CD4-positive, alpha-beta T cell treated with Interleukin-17A for 1 hour (primary cell): Measurements from ENCODE around the gene ARF6.
"Not testable (repeated sequence)": the region's sequence is repeated elsewhere in the genome, so short reads cannot be mapped to it uniquely, and the experiment has no call there.

Experiments used
- DNase-seq: peaks from one replicate; pipeline ENCODE4 v3.0.0-alpha.2; 2020

The ARF6 gene

GRCh38 chr14:49879646-49880204, 13.2 kb upstream of the ARF6 start:
- peak; percentile 82 for DNase-seq

- no peak for DNase-seq
These were observed 12.4 kb upstream of the ARF6 start for GRCh38 chr14:49880267-49881064.

- DNase-seq: no peak
These were observed 11.4 kb upstream of the ARF6 start for GRCh38 chr14:49881350-49882001.

GRCh38 chr14:49882826-49883694, 9.8 kb upstream of the ARF6 start:
- no peak for DNase-seq

GRCh38 chr14:49886523-49886922, 6.4 kb upstream of the ARF6 start:
- peak; percentile 35 for DNase-seq

GRCh38 chr14:49888293-49888692, 4.6 kb upstream of the ARF6 start:
- no peak for DNase-seq

- DNase-seq: peak; percentile 71
These were observed 614 bp upstream of the ARF6 start for GRCh38 chr14:49892301-49892635.

GRCh38 chr14:49893309-49894213, 679 bp downstream of the ARF6 start:
- DNase-seq: peak; percentile 81

- DNase-seq: not testable (repeated sequence)
These were observed 1.6 kb downstream of the ARF6 start for GRCh38 chr14:49894214-49895107.

GRCh38 chr14:49895480-49895879, 2.6 kb downstream of the ARF6 start:
- peak; percentile 46 for DNase-seq

GRCh38 chr14:49896272-49896671, 3.4 kb downstream of the ARF6 start:
- not testable (repeated sequence) for DNase-seq

GRCh38 chr14:49896966-49897365, 4.1 kb downstream of the ARF6 start:
- DNase-seq: peak; percentile 29

GRCh38 chr14:49897414-49897813, 4.5 kb downstream of the ARF6 start:
- DNase-seq: no peak

GRCh38 chr14:49897965-49898364, 5.1 kb downstream of the ARF6 start:
- no peak for DNase-seq

- peak; percentile 16 for DNase-seq
These were observed 5.6 kb downstream of the ARF6 start for GRCh38 chr14:49898485-49898884.

GRCh38 chr14:49900973-49901372, 8.1 kb downstream of the ARF6 start:
- no peak for DNase-seq

GRCh38 chr14:49902679-49903246, 9.9 kb downstream of the ARF6 start:
- peak; percentile 18 for DNase-seq

- no peak for DNase-seq
These were observed 11.4 kb downstream of the ARF6 start for GRCh38 chr14:49904270-49904669.

GRCh38 chr14:49905989-49906388, 13.1 kb downstream of the ARF6 start:
- DNase-seq: no peak

GRCh38 chr14:49907186-49907585, 14.3 kb downstream of the ARF6 start:
- no peak for DNase-seq

GRCh38 chr14:49908433-49908782, 15.5 kb downstream of the ARF6 start:
- DNase-seq: no peak
